ENCODE data around the gene RAB11FIP2.

The RAB11FIP2 gene

DNA sequence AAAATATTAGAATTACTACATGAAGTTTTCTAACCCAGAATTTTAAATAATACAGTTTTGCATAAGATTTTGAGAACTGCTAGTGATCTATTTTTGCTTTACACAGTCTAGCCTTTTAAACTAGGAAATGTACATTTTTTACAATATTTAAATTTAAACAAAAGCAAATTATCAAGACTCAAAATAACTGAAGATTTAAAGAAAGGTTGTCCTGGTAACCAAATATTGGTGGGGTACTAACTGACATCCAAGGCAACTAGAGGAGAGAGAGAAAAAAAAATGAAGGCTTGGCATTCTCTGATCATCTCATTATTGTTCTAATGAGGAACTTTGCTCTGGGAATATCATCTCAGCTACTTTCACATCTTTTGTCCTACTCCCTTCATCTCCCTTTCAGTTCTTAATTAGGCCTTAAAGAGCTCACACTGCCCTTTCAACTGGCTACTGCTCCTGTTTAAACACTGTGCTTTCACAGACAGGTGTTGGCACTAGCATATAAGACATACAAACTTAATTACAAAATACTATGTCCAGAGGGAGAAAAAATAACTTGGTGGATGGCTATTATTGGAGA lies 33.7 kb downstream of the RAB11FIP2 start:
- no peak for DNase-seq (ENCODE audit: low read depth, low spot score)
- TF ChIP-seq, protein P1, sequence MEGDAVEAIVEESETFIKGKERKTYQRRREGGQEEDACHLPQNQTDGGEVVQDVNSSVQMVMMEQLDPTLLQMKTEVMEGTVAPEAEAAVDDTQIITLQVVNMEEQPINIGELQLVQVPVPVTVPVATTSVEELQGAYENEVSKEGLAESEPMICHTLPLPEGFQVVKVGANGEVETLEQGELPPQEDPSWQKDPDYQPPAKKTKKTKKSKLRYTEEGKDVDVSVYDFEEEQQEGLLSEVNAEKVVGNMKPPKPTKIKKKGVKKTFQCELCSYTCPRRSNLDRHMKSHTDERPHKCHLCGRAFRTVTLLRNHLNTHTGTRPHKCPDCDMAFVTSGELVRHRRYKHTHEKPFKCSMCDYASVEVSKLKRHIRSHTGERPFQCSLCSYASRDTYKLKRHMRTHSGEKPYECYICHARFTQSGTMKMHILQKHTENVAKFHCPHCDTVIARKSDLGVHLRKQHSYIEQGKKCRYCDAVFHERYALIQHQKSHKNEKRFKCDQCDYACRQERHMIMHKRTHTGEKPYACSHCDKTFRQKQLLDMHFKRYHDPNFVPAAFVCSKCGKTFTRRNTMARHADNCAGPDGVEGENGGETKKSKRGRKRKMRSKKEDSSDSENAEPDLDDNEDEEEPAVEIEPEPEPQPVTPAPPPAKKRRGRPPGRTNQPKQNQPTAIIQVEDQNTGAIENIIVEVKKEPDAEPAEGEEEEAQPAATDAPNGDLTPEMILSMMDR (IDR thresholded peaks at IDR 0.05; ENCODE audit: low read depth, low read length) = no peak
- H3K4me3 ChIP-seq (ENCODE audit: low read depth, low read length) = no peak overlapping the region
- in situ Hi-C loops (cut with HindIII; ENCODE audit: low sequenced_read_pairs) = no loop called here

DNA sequence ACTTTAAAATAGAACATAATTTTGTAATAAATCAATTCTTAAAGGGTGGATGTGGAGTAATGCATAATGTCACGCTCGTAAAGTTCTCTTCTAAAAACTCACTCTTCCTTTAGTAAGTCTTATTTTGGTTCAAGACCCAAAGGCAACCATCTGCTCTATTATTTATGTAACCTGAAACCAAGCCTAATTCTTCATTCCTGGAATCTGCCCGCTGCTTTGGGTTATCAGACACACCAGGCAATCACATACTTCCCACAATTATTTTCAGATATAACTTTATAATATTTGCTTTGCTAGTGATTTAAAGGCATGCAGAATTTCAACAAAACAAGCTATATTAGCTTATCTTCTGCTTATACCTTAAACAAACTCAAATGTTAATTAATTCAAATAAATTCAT lies 39.0 kb downstream of the RAB11FIP2 start:
- no peak for DNase-seq (ENCODE audit: low read depth, low spot score)
- in situ Hi-C loops (cut with HindIII; ENCODE audit: low sequenced_read_pairs) = no loop called here
- no peak overlapping the region for H3K4me3 ChIP-seq (ENCODE audit: low read depth, low read length)
- TF ChIP-seq, protein P1 (IDR thresholded peaks at IDR 0.05; ENCODE audit: low read depth, low read length) = no peak

DNA sequence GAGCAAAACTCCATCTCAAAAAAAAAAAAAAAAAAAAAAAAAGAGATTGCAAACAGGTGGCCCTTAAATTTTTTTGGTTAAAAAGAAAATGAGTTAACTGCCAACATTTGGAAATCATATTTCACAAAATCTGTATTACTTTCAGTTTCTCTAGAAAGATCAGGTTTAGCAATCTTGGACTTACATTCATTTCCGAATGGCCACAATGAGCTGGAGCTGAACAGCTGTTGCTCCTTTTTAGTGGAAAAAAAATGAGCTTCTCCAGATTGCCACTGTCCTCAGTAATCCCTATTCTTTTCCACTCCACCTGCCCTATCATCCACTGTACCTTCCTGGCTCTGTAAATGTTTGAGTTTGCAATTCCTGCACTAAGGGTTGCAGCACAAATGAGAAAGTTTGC lies 43.6 kb downstream of the RAB11FIP2 start:
- TF ChIP-seq, protein P1 (IDR thresholded peaks at IDR 0.05; ENCODE audit: low read depth, low read length) = no peak
- in situ Hi-C loops (cut with HindIII; ENCODE audit: low sequenced_read_pairs) = no loop called here

GRCh38 chr10:118002581-118002980 lies 44.2 kb downstream of the RAB11FIP2 start:
- DNase-seq (ENCODE audit: low read depth, low spot score) = peak; percentile 35
- in situ Hi-C loops (cut with HindIII; ENCODE audit: low sequenced_read_pairs) = no loop called here
- no peak overlapping the region for H3K4me3 ChIP-seq (ENCODE audit: low read depth, low read length)
- TF ChIP-seq, protein P1 (IDR thresholded peaks at IDR 0.05; ENCODE audit: low read depth, low read length) = no peak

More for the DNA sequence above, 43.6 kb downstream of the RAB11FIP2 start:
- H3K4me3 ChIP-seq (ENCODE audit: low read depth, low read length) = no peak overlapping the region
- DNase-seq (ENCODE audit: low read depth, low spot score) = no peak

GRCh38 chr10:117997673-117998072 lies 49.1 kb downstream of the RAB11FIP2 start:
- H3K4me3 ChIP-seq (ENCODE audit: low read depth, low read length) = no peak overlapping the region
- TF ChIP-seq, protein P1 (IDR thresholded peaks at IDR 0.05; ENCODE audit: low read depth, low read length) = no peak
- in situ Hi-C loops (cut with HindIII; ENCODE audit: low sequenced_read_pairs) = no loop called here
- peak; percentile 8 for DNase-seq (ENCODE audit: low read depth, low spot score)

- TF ChIP-seq, protein P1 (IDR thresholded peaks at IDR 0.05; ENCODE audit: low read depth, low read length) = no peak
- DNase-seq (ENCODE audit: low read depth, low spot score) = no peak
- no peak overlapping the region for H3K4me3 ChIP-seq (ENCODE audit: low read depth, low read length)
- in situ Hi-C loops (cut with HindIII; ENCODE audit: low sequenced_read_pairs) = no loop called here
Measured at GRCh38 chr10:117996709-117997108, 50.0 kb downstream of the RAB11FIP2 start.
